ENCODE data around the gene TGFA.

DNA sequence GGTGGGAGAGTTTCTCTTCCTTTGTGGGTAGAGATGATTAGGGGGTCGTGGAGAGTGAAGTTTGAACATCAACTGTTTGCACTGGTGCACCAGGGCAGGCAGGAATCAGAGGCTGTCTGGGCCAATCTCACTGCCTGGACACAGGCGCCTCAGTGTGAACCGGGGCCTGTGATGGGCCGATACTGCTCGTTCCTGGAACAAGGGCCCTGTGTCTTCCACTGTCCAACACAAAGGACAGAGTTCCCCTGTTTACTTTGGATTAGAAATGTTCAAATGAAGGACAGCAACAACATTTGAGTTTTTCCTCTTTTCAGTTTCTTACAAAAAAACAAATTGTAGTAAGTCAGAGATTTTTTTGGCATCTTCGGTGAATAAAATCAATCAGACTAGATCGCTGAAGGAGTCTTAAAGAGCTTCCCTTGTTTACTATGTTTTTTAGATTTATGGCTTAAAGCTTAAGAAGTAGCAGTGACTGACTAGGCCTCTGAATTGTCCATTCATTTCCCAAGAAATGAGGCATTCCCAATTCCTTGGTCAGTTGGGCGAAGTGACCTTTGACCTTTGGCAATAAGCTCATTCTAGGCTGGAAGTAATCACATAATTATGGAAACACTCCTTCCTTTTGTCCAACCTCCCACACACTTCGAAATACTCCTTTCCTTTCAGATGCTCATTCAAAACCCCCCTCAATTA lies 11.6 kb upstream of the TGFA start:
- TF ChIP-seq, protein P1, sequence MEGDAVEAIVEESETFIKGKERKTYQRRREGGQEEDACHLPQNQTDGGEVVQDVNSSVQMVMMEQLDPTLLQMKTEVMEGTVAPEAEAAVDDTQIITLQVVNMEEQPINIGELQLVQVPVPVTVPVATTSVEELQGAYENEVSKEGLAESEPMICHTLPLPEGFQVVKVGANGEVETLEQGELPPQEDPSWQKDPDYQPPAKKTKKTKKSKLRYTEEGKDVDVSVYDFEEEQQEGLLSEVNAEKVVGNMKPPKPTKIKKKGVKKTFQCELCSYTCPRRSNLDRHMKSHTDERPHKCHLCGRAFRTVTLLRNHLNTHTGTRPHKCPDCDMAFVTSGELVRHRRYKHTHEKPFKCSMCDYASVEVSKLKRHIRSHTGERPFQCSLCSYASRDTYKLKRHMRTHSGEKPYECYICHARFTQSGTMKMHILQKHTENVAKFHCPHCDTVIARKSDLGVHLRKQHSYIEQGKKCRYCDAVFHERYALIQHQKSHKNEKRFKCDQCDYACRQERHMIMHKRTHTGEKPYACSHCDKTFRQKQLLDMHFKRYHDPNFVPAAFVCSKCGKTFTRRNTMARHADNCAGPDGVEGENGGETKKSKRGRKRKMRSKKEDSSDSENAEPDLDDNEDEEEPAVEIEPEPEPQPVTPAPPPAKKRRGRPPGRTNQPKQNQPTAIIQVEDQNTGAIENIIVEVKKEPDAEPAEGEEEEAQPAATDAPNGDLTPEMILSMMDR (IDR thresholded peaks at IDR 0.05), result no peak
- no peak for TF ChIP-seq POLR2A (IDR thresholded peaks at IDR 0.05; ENCODE audit: low read depth)
- no peak for TF ChIP-seq POLR2AphosphoS5 (IDR thresholded peaks at IDR 0.05)

All from esophagus muscularis mucosa (tissue), 3 donors.